Loucy (cell line): ENCODE measurements around the gene IER5.

Experiments used
- EZH2phosphoT487 ChIP-seq: fragments of 200-600 bp; IDR thresholded peaks from 2 replicates; pipeline ENCODE4 v1.6.1; 2018; ENCODE audit warnings: antibody characterized with exemption, mild to moderate bottlenecking, moderate library complexity, borderline replicate concordance
- TF ChIP-seq, protein P1 (sequence below): fragments of 200-600 bp; sonication (generic); conservative IDR thresholded peaks from 2 replicates; pipeline ENCODE4 v1.5.1; 2014; ENCODE audit warnings: mild to moderate bottlenecking, antibody characterized with exemption, low read length

DNA sequence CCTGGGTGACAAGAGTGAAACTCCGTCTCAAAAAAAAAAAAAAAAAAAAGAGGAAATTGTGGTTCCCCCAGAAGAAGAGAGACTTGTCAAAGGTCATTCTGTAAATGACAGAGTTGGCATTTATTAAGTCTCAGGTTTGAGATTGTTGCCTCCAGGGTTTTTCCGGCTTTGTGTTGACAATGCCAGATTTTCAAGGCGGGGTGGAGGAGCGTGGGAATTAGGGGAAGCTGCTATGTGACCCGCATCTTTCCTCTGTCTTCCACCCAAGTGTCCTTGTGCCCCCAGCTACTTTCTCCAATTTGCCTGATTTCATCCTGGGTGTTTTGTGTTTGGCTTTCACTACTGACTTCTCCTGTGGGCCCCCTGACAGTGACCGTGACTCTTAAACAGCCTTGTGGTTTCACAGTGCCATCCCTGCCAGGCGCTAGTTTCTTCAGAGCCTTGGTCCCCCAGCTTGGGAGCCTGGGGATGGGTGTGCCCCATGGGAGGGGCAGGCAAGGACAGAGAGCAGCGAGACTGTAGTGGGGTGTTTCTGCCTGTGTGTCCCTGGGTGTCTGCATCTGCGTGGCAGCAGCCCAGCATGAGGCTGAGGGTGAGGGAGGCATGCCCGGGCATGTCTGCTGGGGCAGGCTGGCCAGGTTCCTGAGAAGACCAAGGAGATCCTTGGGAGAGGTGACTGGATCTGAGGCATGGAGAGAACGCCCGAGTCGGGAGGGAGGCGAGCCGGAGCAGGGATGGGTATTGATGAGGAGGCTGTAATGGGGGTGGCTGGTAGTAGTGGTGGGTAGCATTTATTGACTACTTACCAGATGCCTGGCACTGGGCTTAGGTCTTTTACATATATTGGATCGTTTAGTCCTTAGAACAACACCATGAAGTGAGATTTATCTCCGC is 46.3 kb downstream of the IER5 start:
- TF ChIP-seq, protein P1, sequence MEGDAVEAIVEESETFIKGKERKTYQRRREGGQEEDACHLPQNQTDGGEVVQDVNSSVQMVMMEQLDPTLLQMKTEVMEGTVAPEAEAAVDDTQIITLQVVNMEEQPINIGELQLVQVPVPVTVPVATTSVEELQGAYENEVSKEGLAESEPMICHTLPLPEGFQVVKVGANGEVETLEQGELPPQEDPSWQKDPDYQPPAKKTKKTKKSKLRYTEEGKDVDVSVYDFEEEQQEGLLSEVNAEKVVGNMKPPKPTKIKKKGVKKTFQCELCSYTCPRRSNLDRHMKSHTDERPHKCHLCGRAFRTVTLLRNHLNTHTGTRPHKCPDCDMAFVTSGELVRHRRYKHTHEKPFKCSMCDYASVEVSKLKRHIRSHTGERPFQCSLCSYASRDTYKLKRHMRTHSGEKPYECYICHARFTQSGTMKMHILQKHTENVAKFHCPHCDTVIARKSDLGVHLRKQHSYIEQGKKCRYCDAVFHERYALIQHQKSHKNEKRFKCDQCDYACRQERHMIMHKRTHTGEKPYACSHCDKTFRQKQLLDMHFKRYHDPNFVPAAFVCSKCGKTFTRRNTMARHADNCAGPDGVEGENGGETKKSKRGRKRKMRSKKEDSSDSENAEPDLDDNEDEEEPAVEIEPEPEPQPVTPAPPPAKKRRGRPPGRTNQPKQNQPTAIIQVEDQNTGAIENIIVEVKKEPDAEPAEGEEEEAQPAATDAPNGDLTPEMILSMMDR, result no peak
- TF ChIP-seq EZH2phosphoT487, result no peak
